HepG2 (cell line): ENCODE measurements around the gene ROM1. TPM values are rescaled to one million over a fixed set of nuclear protein-coding genes. Genes with fewer than 3 reads are reported as not detected.

Source experiments
- ARNT ChIP-seq: fragments of 450-650 bp; IDR thresholded peaks from 2 replicates; pipeline ENCODE4 v1.6.1; 2017
- HHEX ChIP-seq: IDR thresholded peaks from 2 replicates; pipeline ENCODE4 v1.6.1; 2016; ENCODE audit warnings: control low read depth
- SYNCRIP ChIP-seq: fragments of 200-400 bp; formaldehyde crosslinking; IDR thresholded peaks from 2 replicates; pipeline ENCODE4 v1.6.1; 2018; ENCODE audit warnings: mild to moderate bottlenecking, low read depth, low read length; ENCODE audit not compliant: insufficient read depth
- ZFP37 ChIP-seq: sonication (generic); formaldehyde crosslinking; IDR thresholded peaks from 2 replicates; pipeline ENCODE4 v1.4.0; 2020; ENCODE audit warnings: missing genetic modification reagents, borderline replicate concordance
- ZNF343 ChIP-seq: sonication (generic); formaldehyde crosslinking; IDR thresholded peaks from 2 replicates; pipeline ENCODE4 v1.4.0; 2020; ENCODE audit warnings: mild to moderate bottlenecking, missing genetic modification reagents
- ZNF570 ChIP-seq: sonication (generic); formaldehyde crosslinking; IDR thresholded peaks from 2 replicates; pipeline ENCODE4 v1.4.0; 2020; ENCODE audit warnings: mild to moderate bottlenecking, missing genetic modification reagents, borderline replicate concordance
- polyA plus RNA-seq, 8 experiments: library from polyadenylated mRNA; depleted of rRNA in 3 of 8; stranded (reverse) in 7 of 8; unstranded in 1 of 8; fragments of >200 nt; fragmentation: Illumina TruSeq in 4 of 8; extraction: Trizol in 4 of 8; gene quantifications; 2 replicates each; pipeline versions ENCODE4 v1.2.1 to v1.2.3, GENCODE V29; 2011 to 2016; ENCODE audit warnings: low read depth in 4 of 8, missing spikeins in 1 of 8, mixed read lengths in 1 of 8; ENCODE audit not compliant: insufficient read depth in 1 of 8
- total RNA-seq, 5 experiments: library from RNA; depleted of rRNA; stranded (reverse); fragments of >200 nt; fragmentation: Illumina TruSeq; extraction: Trizol; gene quantifications; 2 replicates each; pipeline ENCODE4 v1.2.3, GENCODE V29; 2016; ENCODE audit warnings: low read depth in 1 of 5
- TF ChIP-seq, protein P1 (sequence below): sonication (generic); formaldehyde crosslinking; IDR thresholded peaks from 2 replicates; pipeline ENCODE4 v1.5.1; 2020; ENCODE audit warnings: missing genetic modification reagents, mild to moderate bottlenecking, borderline replicate concordance
- TF ChIP-seq, protein P2 (sequence below): sonication (generic); formaldehyde crosslinking; IDR thresholded peaks from 2 replicates; pipeline ENCODE4 v1.4.0; 2020; ENCODE audit warnings: missing genetic modification reagents
- TF ChIP-seq, protein P3 (sequence below): sonication (generic); formaldehyde crosslinking; IDR thresholded peaks from 2 replicates; pipeline ENCODE4 v1.5.1; 2020; ENCODE audit warnings: mild to moderate bottlenecking, missing genetic modification reagents
- TF ChIP-seq, protein P4 (sequence below): IDR thresholded peaks from 2 replicates; pipeline ENCODE4 v1.6.1; 2016; ENCODE audit warnings: missing biosample characterization, missing genetic modification reagents, low read depth
- TF ChIP-seq, protein P5 (sequence below): sonication (generic); formaldehyde crosslinking; IDR thresholded peaks from 2 replicates; pipeline ENCODE4 v1.4.0; 2020; ENCODE audit warnings: missing genetic modification reagents
- TF ChIP-seq, protein P6 (sequence below): sonication (generic); formaldehyde crosslinking; IDR thresholded peaks from 2 replicates; pipeline ENCODE4 v1.5.0; 2020; ENCODE audit warnings: mild to moderate bottlenecking, missing genetic modification reagents

ROM1 gene
- total and polyA plus RNA-seq, 2 of the 13 experiments (the other 11 are each of a cell fraction or from before 2014, with no cell fraction given) = 1.2 to 2.4 TPM

DNA sequence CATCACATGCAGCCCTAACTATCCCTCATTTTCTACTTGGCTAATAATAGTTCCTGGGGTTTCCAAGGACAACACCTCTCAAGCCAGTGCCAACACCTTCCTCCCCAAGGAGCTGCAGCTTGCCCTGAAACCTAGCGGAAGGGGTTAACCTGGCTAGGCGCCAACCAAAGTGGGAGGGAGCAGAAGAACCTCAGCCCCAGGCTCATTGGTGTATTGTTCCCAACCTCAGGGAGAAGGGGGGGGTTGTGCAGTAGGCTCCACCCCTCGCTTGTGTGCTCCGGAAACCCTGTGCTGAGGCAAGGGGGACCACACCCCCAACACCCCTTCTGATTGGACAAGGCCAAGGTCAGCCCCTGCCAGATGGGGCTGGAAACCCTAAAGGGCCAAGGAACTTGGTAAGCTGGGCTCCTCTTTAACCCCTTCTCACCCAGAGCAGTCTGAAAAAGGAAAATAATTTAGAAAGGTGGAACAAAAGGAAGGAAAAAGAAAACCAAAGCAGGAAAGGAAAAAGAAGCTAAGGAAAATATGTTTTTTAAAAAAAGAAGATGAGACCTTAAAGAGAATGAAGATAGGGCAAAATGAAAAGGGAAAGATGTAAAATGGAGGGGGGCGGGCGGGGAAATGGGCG lies 13.9 kb upstream of the ROM1 start (continued):
- TF ChIP-seq ZNF343 (CRISPR knock-in tag) = no peak
- TF ChIP-seq ZNF570 (CRISPR knock-in tag) = no peak
- TF ChIP-seq HHEX (CRISPR knock-in tag) = peak; percentile 43; the same call in 1 of the 2 replicates
- TF ChIP-seq, protein P1, sequence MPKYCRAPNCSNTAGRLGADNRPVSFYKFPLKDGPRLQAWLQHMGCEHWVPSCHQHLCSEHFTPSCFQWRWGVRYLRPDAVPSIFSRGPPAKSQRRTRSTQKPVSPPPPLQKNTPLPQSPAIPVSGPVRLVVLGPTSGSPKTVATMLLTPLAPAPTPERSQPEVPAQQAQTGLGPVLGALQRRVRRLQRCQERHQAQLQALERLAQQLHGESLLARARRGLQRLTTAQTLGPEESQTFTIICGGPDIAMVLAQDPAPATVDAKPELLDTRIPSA (CRISPR knock-in tag) = no peak
- TF ChIP-seq ZFP37 = 0 out of 2 replicates have a peak, but pooled peaks have one; percentile 34
- TF ChIP-seq, protein P2, sequence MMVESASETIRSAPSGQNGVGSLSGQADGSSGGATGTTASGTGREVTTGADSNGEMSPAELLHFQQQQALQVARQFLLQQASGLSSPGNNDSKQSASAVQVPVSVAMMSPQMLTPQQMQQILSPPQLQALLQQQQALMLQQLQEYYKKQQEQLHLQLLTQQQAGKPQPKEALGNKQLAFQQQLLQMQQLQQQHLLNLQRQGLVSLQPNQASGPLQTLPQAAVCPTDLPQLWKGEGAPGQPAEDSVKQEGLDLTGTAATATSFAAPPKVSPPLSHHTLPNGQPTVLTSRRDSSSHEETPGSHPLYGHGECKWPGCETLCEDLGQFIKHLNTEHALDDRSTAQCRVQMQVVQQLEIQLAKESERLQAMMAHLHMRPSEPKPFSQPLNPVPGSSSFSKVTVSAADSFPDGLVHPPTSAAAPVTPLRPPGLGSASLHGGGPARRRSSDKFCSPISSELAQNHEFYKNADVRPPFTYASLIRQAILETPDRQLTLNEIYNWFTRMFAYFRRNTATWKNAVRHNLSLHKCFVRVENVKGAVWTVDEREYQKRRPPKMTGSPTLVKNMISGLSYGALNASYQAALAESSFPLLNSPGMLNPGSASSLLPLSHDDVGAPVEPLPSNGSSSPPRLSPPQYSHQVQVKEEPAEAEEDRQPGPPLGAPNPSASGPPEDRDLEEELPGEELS = peak; percentile 70
- TF ChIP-seq, protein P3, sequence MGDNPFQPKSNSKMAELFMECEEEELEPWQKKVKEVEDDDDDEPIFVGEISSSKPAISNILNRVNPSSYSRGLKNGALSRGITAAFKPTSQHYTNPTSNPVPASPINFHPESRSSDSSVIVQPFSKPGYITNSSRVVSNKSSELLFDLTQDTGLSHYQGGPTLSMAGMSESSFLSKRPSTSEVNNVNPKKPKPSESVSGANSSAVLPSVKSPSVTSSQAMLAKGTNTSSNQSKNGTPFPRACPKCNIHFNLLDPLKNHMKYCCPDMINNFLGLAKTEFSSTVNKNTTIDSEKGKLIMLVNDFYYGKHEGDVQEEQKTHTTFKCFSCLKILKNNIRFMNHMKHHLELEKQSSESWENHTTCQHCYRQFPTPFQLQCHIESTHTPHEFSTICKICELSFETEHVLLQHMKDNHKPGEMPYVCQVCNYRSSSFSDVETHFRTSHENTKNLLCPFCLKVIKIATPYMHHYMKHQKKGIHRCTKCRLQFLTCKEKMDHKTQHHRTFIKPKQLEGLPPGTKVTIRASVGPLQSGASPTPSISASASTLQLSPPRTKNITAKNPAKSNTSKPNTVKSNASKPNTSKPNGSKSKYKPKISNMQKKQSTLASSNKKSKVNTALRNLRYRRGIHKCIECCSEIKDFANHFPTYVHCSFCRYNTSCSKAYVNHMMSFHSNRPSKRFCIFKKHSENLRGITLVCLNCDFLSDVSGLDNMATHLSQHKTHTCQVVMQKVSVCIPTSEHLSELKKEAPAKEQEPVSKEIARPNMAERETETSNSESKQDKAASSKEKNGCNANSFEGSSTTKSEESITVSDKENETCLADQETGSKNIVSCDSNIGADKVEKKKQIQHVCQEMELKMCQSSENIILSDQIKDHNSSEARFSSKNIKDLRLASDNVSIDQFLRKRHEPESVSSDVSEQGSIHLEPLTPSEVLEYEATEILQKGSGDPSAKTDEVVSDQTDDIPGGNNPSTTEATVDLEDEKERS (CRISPR knock-in tag) = no peak
- no peak for TF ChIP-seq SYNCRIP
- TF ChIP-seq, protein P4, sequence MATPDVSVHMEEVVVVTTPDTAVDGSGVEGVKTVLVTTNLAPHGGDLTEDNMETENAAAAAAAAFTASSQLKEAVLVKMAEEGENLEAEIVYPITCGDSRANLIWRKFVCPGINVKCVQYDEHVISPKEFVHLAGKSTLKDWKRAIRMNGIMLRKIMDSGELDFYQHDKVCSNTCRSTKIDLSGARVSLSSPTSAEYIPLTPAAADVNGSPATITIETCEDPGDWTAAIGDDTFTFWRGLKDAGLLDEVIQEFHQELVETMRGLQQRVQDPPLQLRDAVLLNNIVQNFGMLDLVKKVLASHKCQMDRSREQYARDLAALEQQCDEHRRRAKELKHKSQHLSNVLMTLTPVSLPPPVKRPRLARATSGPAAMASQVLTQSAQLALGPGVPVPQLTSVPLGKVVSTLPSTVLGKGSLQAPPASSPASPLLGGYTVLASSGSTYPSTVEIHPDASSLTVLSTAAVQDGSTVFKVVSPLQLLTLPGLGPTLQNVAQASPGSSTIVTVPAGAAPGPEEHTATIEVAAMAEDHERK = no peak
- TF ChIP-seq, protein P5, sequence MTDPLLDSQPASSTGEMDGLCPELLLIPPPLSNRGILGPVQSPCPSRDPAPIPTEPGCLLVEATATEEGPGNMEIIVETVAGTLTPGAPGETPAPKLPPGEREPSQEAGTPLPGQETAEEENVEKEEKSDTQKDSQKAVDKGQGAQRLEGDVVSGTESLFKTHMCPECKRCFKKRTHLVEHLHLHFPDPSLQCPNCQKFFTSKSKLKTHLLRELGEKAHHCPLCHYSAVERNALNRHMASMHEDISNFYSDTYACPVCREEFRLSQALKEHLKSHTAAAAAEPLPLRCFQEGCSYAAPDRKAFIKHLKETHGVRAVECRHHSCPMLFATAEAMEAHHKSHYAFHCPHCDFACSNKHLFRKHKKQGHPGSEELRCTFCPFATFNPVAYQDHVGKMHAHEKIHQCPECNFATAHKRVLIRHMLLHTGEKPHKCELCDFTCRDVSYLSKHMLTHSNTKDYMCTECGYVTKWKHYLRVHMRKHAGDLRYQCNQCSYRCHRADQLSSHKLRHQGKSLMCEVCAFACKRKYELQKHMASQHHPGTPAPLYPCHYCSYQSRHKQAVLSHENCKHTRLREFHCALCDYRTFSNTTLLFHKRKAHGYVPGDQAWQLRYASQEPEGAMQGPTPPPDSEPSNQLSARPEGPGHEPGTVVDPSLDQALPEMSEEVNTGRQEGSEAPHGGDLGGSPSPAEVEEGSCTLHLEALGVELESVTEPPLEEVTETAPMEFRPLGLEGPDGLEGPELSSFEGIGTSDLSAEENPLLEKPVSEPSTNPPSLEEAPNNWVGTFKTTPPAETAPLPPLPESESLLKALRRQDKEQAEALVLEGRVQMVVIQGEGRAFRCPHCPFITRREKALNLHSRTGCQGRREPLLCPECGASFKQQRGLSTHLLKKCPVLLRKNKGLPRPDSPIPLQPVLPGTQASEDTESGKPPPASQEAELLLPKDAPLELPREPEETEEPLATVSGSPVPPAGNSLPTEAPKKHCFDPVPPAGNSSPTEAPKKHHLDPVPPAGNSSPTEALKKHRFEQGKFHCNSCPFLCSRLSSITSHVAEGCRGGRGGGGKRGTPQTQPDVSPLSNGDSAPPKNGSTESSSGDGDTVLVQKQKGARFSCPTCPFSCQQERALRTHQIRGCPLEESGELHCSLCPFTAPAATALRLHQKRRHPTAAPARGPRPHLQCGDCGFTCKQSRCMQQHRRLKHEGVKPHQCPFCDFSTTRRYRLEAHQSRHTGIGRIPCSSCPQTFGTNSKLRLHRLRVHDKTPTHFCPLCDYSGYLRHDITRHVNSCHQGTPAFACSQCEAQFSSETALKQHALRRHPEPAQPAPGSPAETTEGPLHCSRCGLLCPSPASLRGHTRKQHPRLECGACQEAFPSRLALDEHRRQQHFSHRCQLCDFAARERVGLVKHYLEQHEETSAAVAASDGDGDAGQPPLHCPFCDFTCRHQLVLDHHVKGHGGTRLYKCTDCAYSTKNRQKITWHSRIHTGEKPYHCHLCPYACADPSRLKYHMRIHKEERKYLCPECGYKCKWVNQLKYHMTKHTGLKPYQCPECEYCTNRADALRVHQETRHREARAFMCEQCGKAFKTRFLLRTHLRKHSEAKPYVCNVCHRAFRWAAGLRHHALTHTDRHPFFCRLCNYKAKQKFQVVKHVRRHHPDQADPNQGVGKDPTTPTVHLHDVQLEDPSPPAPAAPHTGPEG (CRISPR knock-in tag) = no peak
- TF ChIP-seq ARNT = no peak
- TF ChIP-seq, protein P6, sequence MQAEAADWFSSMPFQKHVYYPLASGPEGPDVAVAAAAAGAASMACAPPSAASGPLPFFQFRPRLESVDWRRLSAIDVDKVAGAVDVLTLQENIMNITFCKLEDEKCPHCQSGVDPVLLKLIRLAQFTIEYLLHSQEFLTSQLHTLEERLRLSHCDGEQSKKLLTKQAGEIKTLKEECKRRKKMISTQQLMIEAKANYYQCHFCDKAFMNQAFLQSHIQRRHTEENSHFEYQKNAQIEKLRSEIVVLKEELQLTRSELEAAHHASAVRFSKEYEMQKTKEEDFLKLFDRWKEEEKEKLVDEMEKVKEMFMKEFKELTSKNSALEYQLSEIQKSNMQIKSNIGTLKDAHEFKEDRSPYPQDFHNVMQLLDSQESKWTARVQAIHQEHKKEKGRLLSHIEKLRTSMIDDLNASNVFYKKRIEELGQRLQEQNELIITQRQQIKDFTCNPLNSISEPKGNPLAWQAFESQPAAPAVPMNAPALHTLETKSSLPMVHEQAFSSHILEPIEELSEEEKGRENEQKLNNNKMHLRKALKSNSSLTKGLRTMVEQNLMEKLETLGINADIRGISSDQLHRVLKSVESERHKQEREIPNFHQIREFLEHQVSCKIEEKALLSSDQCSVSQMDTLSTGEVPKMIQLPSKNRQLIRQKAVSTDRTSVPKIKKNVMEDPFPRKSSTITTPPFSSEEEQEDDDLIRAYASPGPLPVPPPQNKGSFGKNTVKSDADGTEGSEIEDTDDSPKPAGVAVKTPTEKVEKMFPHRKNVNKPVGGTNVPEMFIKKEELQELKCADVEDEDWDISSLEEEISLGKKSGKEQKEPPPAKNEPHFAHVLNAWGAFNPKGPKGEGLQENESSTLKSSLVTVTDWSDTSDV (CRISPR knock-in tag) = no peak
